Adrenal gland (tissue), 12 donors: ENCODE measurements around the gene PCDH9. TPM values are rescaled to one million over a fixed set of nuclear protein-coding genes. Genes with fewer than 3 reads are reported as not detected.

ENCODE experiments used
- DNase-seq, 7 donors: peaks; one replicate each; pipeline ENCODE4 v3.0.0-alpha.2; 2019 to 2020
- H3K27ac ChIP-seq, 5 donors: fragments of 200-600 bp; sonication (generic) in 4 of 5; 1 replicate in 3 of 5; 2 replicates in 2 of 5; pipeline versions ENCODE4 v1.5.1 to v1.8.0; 2016 to 2020; ENCODE audit warnings: mild to moderate bottlenecking in 1 of 5
- H3K27me3 ChIP-seq: fragments of 200-600 bp; 2 replicates; pipeline ENCODE4 v1.8.0; 2021
- H3K36me3 ChIP-seq, 2 donors: fragments of 200-600 bp; replicated peaks in 1 of 2; 1 replicate in 1 of 2; 2 replicates in 1 of 2; pipeline versions ENCODE4 v1.5.1 to v1.8.0; 2018 to 2022
- H3K4me1 ChIP-seq, 2 donors: fragments of 200-600 bp; replicated peaks in 1 of 2; 1 replicate in 1 of 2; 2 replicates in 1 of 2; pipeline versions ENCODE4 v1.5.1 to v1.8.0; 2018 to 2021
- H3K4me3 ChIP-seq, 4 donors: fragments of 200-600 bp; sonication (generic) in 3 of 4; one replicate each; pipeline ENCODE4 v1.5.1; 2016 to 2018
- H3K9me3 ChIP-seq, 3 donors: fragments of 200-600 bp; sonication (generic) in 1 of 3; replicated peaks in 1 of 3; 1 replicate in 2 of 3; 2 replicates in 1 of 3; pipeline versions ENCODE4 v1.5.1 to v1.8.0; 2016 to 2021
- CTCF ChIP-seq, 6 experiments: fragments of 450-650 bp in 4 of 6; fragments of 200-600 bp in 2 of 6; sonication (generic) in 1 of 6; IDR thresholded peaks; 1 replicate in 5 of 6; 2 replicates in 1 of 6; pipeline versions ENCODE4 v1.5.1 to v1.8.0; 2016 to 2021; ENCODE audit warnings: antibody characterized with exemption in 6 of 6, mild to moderate bottlenecking in 2 of 6, moderate library complexity in 1 of 6
- POLR2A ChIP-seq, 2 donors: fragments of 450-650 bp; IDR thresholded peaks; one replicate each; pipeline ENCODE4 v1.6.1; 2017; ENCODE audit warnings: antibody characterized with exemption in 2 of 2, mild to moderate bottlenecking in 2 of 2, moderate library complexity in 1 of 2
- WGBS, 4 donors: extraction: QIAGEN DNeasy Blood & Tissue Kit in 2 of 4; methylation state at CpG; one replicate each; pipeline versions ENCODE4 v1.1.5 to v1.1.7; 2013 to 2017; 5-methylcytosine and 5-hydroxymethylcytosine counted together
- intact Hi-C, 2 donors: fragments of 100-400 bp; cut with DNase I; formaldehyde crosslinking; loops; one replicate each; pipeline versions ENCODE4 v1.14.1 to v1.15.0; 2022 to 2023
- polyA plus RNA-seq, 3 donors: library from polyadenylated mRNA; stranded (reverse); fragments of 200-250 nt in 2 of 3; fragments of 350-450 nt in 1 of 3; fragmentation: Illumina TruSeq in 1 of 3; extraction: RNeasy Lipid Tissue Mini Kit (QIAGEN cat#74804) in 1 of 3; gene quantifications; one replicate each; pipeline ENCODE4 v1.2.3, GENCODE V29; 2013 to 2014
- total RNA-seq, 9 donors: library from RNA; depleted of rRNA in 4 of 9; stranded (reverse); fragments of >200 nt in 4 of 9; fragments of 120-200 nt in 1 of 9; fragmentation: NEBNext Ultra II Directional in 1 of 9; extraction: Animal tissue kit (Norgen Biotek cat#: 25700) in 1 of 9; gene quantifications; one replicate each; pipeline versions ENCODE4 v1.1.0 to v1.2.4, GENCODE V29; 2013 to 2023
- donor health status: healthy with polysubstance abuse.
- donor health status: Bipolar disorder and iron deficiency.
- donor health status: DM: yes; HTN: yes; CAD: no.
- donor health status: DM: no; HTN: no; CAD: no.
- donor health status: DM: no; HTN: no; CAD: no.
- donor health status: DM: yes; HTN: yes; CAD: no.

PCDH9 gene
- total and polyA plus RNA-seq, 12 donors = 0.71 to 10.9 (median 3.6) TPM

- H3K4me3 ChIP-seq = peak overlapping the region in 1 of 4 donors; percentile 14
- H3K36me3 ChIP-seq = no peaks in the 10 kb centered on the region
- no peaks in the 10 kb centered on the region for H3K9me3 ChIP-seq
- TF ChIP-seq CTCF (IDR thresholded peaks at IDR 0.05) (peak; percentile 33 to 79 (median 71)), POLR2A (IDR thresholded peaks at IDR 0.05) (no peak)
- H3K4me1 ChIP-seq = no peaks in the 10 kb centered on the region
- intact Hi-C loops = no loop called here
- peak; percentile 62 to 92 (median 78) for DNase-seq
- peaks cover 15% of the 10 kb centered on the region for H3K27me3 ChIP-seq
- WGBS, 4 donors = 11 to 21% (median 16%) methylated on average over 9 of the region's 9 CpGs
- H3K27ac ChIP-seq = no peak overlapping the region
These were observed 5.8 kb downstream of the PCDH9 start for GRCh38 chr13:67224148-67224846.

- no peak for DNase-seq
- intact Hi-C loops = no loop called here
- TF ChIP-seq POLR2A (IDR thresholded peaks at IDR 0.05) = no peak
- no peak for TF ChIP-seq CTCF (IDR thresholded peaks at IDR 0.05)
- 51 to 76% (median 66%) methylated on average over 1 of the region's 1 CpG for WGBS, 4 donors
- Histone ChIP-seq H3K9me3 (no peaks in the 10 kb centered on the region), H3K27me3 (peaks cover 11% of the 10 kb centered on the region), H3K4me1 (no peaks in the 10 kb centered on the region), H3K4me3 (peak overlapping the region in 1 of 4 donors; percentile 14), H3K27ac (no peak overlapping the region), H3K36me3 (no peaks in the 10 kb centered on the region)
These were observed 6.4 kb downstream of the PCDH9 start for GRCh38 chr13:67223742-67224141.

GRCh38 chr13:67223024-67223423 lies 7.1 kb downstream of the PCDH9 start:
- Histone ChIP-seq H3K27ac (no peak overlapping the region), H3K36me3 (no peaks in the 10 kb centered on the region), H3K4me3 (no peak overlapping the region), H3K4me1 (no peaks in the 10 kb centered on the region), H3K27me3 (peaks cover 4% of the 10 kb centered on the region), H3K9me3 (no peaks in the 10 kb centered on the region)
- intact Hi-C loops = no loop called here
- DNase-seq = no peak
- 41 to 62% (median 47%) methylated on average over 2 of the region's 2 CpGs for WGBS, 4 donors
- no peak for TF ChIP-seq CTCF (IDR thresholded peaks at IDR 0.05)
- no peak for TF ChIP-seq POLR2A (IDR thresholded peaks at IDR 0.05)

- intact Hi-C loops = no loop called here
- no peaks in the 10 kb centered on the region for H3K4me1 ChIP-seq
- 57 to 70% (median 59%) methylated on average over 3 of the region's 3 CpGs for WGBS, 4 donors
- TF ChIP-seq POLR2A (IDR thresholded peaks at IDR 0.05) = no peak
- no peak for TF ChIP-seq CTCF (IDR thresholded peaks at IDR 0.05)
- no peaks in the 10 kb centered on the region for H3K36me3 ChIP-seq
- no peaks in the 10 kb centered on the region for H3K9me3 ChIP-seq
- no peak overlapping the region for H3K4me3 ChIP-seq
- H3K27ac ChIP-seq = no peak overlapping the region
- peaks cover 3% of the 10 kb centered on the region for H3K27me3 ChIP-seq
- DNase-seq = no peak
These were observed 8.4 kb downstream of the PCDH9 start for GRCh38 chr13:67221630-67222226.
